ENCODE data around the gene GTF2F1.
"Not testable (repeated sequence)": the region's sequence is repeated elsewhere in the genome, so short reads cannot be mapped to it uniquely, and the experiment has no call there.

The GTF2F1 gene

GRCh38 chr19:6354098-6354674 lies 38.8 kb downstream of the GTF2F1 start:
- DNase-seq, result no peak

DNA sequence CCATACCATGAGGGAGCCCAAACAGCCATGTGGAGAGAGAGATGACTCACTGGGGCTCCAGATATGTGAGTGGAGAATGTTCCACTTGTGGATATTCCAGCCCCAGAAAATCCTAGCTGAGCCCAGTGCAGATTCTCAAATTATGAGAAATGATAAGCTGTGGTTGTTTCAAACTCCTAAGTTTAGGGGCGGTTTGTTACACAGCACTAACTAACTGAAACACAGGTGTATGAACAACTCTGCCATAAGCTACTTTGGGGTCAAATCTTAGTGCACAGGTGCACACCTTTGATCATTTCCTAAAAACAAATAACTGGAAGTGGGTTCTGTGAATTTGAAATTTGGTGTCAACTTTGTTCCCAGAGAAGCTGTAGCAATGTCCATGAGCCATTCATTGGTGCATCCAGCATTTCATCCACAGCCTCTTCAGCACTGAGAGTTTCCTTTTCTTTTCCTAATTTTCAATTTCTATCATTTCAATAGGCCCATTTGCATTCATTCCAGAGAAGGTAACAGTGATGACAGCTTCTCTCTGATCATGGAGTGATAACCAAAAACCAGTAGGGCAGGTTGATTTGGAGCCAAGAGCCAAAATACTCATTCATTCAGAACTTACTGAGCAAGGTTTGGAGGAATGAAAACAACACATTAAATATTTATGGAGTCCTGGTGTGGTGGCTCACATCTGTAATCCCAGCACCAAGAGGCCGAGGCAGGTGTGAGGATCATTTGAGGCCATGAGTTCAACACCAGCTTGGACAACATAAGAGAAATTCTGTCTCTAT lies 40.4 kb downstream of the GTF2F1 start:
- DNase-seq, result no peak

DNA sequence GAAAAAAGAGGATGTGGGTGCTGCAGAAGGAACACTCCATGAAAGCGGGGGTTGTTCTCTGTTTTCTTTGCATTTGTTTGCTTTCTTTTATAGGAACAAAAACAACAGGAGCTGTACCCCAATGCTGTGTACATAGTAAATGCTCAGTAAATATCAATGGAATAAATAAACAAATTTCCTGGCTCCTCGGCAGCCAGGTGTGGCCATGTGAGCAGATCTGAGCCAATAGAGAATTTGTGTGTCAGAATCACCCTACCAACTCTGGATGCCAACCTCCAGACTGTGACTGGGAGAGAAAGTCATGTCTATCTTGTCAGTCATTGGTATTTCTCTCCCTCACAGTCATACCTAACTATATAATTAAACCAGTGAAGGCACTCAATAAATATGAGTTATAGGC lies 42.3 kb downstream of the GTF2F1 start:
- no peak for DNase-seq

- not testable (repeated sequence) for DNase-seq
These were observed 43.7 kb downstream of the GTF2F1 start for GRCh38 chr19:6349271-6349670.

DNA sequence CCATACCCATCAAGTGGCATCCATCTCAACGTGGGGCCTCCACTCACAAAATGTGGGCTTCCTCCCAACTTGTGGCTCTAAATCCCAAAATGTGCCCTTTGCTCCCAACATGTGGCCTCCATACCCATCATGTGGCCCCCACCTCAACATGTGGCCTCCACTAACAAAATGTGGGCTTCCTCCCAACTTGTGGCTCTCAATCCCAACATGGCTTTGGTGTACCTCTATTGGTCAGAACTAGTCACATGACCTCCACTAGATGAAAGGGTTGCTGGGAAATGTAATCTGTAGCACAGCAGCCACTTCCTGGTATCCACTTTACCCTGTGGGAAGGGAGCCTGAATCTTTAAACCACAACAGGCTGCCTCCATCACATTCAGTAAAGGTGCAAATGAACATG lies 49.5 kb downstream of the GTF2F1 start:
- DNase-seq, result no peak

GRCh38 chr19:6340493-6341201 lies 52.3 kb downstream of the GTF2F1 start:
- DNase-seq, result no peak

DNA sequence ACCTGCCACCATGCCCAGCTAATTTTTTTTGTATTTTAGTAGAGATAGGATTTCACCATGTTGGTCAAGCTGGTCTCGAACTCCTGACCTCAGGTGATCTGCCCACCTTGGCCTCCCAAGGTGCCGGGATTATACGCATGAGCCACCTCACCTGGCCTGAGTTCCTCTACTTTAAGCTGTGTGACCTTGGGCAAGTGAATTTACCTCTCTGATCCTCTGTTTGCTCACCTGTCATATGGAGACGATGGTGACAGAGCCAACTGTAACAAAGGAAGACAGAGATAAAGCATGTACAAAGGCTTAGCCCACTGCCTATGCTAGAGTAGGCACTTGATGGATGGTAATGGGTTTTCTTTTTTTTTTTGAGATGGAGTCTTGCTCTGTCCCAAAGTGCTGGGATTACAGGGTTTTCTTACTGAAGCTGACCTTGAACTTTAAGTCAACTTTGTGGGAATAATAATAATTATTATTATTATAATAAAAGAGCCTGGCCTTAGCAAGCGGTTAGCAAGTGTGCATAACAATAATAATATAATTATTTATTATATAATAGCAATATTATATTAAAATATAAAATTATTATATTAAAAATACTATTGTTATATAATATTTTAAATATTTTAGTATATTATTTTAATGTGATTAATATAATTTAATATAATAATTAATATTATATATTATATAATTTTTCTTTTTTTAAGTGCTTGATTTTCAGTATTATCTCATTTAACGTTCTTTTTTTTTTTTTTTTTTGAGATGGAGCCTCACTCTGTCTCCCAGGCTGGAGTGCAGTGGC lies 58.3 kb downstream of the GTF2F1 start:
- no peak for DNase-seq

DNA sequence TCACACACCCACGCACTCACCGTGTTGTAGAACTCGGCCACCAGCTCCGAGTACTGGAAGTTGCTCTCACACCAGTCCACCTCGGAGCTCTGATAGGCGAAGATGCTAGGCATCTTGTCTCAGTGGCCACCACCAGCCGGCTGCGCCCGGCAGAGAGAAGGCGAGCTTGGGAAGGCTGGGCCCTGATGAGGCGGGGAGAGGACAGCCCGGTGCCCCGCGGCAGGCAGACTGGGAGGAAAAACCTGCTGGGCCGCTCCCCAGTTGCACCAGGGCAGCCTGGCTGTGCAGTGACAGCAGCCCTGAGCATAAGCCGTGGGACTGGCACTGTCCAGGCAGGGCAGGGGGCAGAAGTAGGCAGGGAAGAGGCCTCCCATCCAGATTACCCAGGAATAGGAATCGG lies 59.5 kb downstream of the GTF2F1 start, which contains the start of gene ACER1:
TSS of gene ACER1 (minus strand) at position 174 of the 400 bp plus-strand sequence. CDS start at position 113, 61 bp downstream.
- DNase-seq, result no peak
